Measurements from ENCODE around the gene EEF1B2.
"Not testable (repeated sequence)": the region's sequence is repeated elsewhere in the genome, so short reads cannot be mapped to it uniquely, and the experiment has no call there.

Gene EEF1B2

GRCh38 chr2:206145665-206146064 is 14.0 kb upstream of the EEF1B2 start:
- H3K9me3 ChIP-seq (ENCODE audit: control insufficient read depth, low read length), result no peaks in the 10 kb centered on the region
- H3K27ac ChIP-seq (ENCODE audit: insufficient read depth, low read depth, low read length, poor library complexity, severe bottlenecking), result no peak overlapping the region
- WGBS, 2 experiments, result 94 to 97% methylated on average over 5 of the region's 5 CpGs
- no peaks in the 10 kb centered on the region for H3K27me3 ChIP-seq (ENCODE audit: control insufficient read depth, insufficient read depth, low read length, poor library complexity, severe bottlenecking)
- H3K4me1 ChIP-seq (ENCODE audit: control insufficient read depth, insufficient read depth, low read length), result no peaks in the 10 kb centered on the region
- H3K4me3 ChIP-seq (ENCODE audit: insufficient read depth, low read depth, low read length), result no peak overlapping the region
- H3K36me3 ChIP-seq (ENCODE audit: control insufficient read depth, insufficient read depth, low read length), result peaks cover 48% of the 10 kb centered on the region

DNA sequence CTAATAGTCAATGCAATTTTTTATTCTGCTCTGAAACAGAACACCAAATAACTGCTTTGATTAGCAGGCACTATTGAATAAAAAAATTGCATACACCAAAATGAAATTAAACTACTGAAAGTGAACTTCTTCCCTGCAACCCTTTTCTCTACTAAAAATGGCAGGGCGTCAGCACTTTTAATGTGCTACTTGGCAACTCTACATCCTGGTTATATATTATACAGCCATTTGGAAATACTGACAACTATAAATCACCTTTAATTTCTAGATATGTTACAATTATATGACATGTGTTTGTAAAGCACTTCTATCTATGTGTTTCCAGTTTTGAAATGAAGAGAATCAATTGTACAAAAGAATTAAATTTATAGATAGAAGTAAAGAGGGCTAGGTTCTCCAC is 10.4 kb upstream of the EEF1B2 start:
- Histone ChIP-seq H3K9me3 (ENCODE audit: control insufficient read depth, low read length) (no peaks in the 10 kb centered on the region), H3K36me3 (ENCODE audit: control insufficient read depth, insufficient read depth, low read length) (peaks cover 24% of the 10 kb centered on the region), H3K4me1 (ENCODE audit: control insufficient read depth, insufficient read depth, low read length) (no peaks in the 10 kb centered on the region), H3K4me3 (ENCODE audit: insufficient read depth, low read depth, low read length) (no peak overlapping the region), H3K27ac (ENCODE audit: insufficient read depth, low read depth, low read length, poor library complexity, severe bottlenecking) (no peak overlapping the region), H3K27me3 (ENCODE audit: control insufficient read depth, insufficient read depth, low read length, poor library complexity, severe bottlenecking) (no peaks in the 10 kb centered on the region)
- WGBS, 2 experiments, result 90 to 95% methylated on average over 1 of the region's 1 CpG

GRCh38 chr2:206150168-206150567 is 9.5 kb upstream of the EEF1B2 start:
- H3K4me3 ChIP-seq (ENCODE audit: insufficient read depth, low read depth, low read length), result no peak overlapping the region
- H3K4me1 ChIP-seq (ENCODE audit: control insufficient read depth, insufficient read depth, low read length), result no peaks in the 10 kb centered on the region
- H3K27me3 ChIP-seq (ENCODE audit: control insufficient read depth, insufficient read depth, low read length, poor library complexity, severe bottlenecking), result no peaks in the 10 kb centered on the region
- H3K27ac ChIP-seq (ENCODE audit: insufficient read depth, low read depth, low read length, poor library complexity, severe bottlenecking), result no peak overlapping the region
- 97 to 98% methylated on average over 1 of the region's 1 CpG for WGBS, 2 experiments
- no peaks in the 10 kb centered on the region for H3K9me3 ChIP-seq (ENCODE audit: control insufficient read depth, low read length)
- H3K36me3 ChIP-seq (ENCODE audit: control insufficient read depth, insufficient read depth, low read length), result peaks cover 22% of the 10 kb centered on the region

DNA sequence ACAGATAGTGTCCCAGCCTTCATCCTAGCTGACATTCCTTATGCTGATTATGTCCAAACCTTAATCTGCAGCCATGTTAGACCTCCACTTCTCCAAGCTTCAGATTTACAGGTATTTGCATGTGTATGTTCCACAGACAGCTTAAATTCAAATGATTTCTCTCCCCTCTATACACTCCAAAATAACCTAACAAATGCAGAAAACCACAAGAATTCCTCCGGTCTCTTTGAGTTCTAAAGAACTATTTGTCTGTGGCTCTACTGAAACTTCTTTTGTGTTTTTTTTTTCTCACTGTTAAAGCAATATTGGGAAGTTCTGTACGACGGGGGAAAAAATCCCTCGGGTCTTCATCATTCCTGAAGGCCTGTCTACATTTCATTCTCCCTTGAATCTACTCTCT is 9.1 kb upstream of the EEF1B2 start:
- no peak overlapping the region for H3K4me3 ChIP-seq (ENCODE audit: insufficient read depth, low read depth, low read length)
- H3K4me1 ChIP-seq (ENCODE audit: control insufficient read depth, insufficient read depth, low read length), result no peaks in the 10 kb centered on the region
- H3K27me3 ChIP-seq (ENCODE audit: control insufficient read depth, insufficient read depth, low read length, poor library complexity, severe bottlenecking), result no peaks in the 10 kb centered on the region
- no peaks in the 10 kb centered on the region for H3K9me3 ChIP-seq (ENCODE audit: control insufficient read depth, low read length)
- peaks cover 19% of the 10 kb centered on the region for H3K36me3 ChIP-seq (ENCODE audit: control insufficient read depth, insufficient read depth, low read length)
- no peak overlapping the region for H3K27ac ChIP-seq (ENCODE audit: insufficient read depth, low read depth, low read length, poor library complexity, severe bottlenecking)
- 94% methylated on average over 4 of the region's 4 CpGs for WGBS, 2 experiments

DNA sequence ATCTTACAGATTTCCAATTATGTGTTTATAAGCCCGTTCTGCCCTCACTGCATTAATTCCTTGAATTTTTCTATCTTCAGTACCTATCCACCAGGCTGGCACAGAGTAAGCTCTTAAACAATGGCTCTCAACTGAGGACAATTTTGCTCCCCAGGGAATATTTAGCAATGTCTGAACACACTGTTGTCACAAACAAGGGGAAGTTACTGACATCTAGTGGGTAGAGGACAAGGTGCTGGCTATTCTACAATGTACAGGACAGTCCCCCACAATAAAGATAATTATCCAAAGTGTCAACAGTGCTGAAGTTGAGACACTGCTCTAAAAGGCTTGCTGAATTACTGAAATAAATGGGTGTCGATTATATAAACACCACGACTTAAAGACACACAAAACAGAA is 5.5 kb upstream of the EEF1B2 start:
- Histone ChIP-seq H3K4me3 (ENCODE audit: insufficient read depth, low read depth, low read length) (no peak overlapping the region), H3K4me1 (ENCODE audit: control insufficient read depth, insufficient read depth, low read length) (no peaks in the 10 kb centered on the region), H3K9me3 (ENCODE audit: control insufficient read depth, low read length) (no peaks in the 10 kb centered on the region), H3K36me3 (ENCODE audit: control insufficient read depth, insufficient read depth, low read length) (peaks cover 3% of the 10 kb centered on the region), H3K27me3 (ENCODE audit: control insufficient read depth, insufficient read depth, low read length, poor library complexity, severe bottlenecking) (no peaks in the 10 kb centered on the region), H3K27ac (ENCODE audit: insufficient read depth, low read depth, low read length, poor library complexity, severe bottlenecking) (no peak overlapping the region)
- WGBS, 2 experiments, result 97 to 98% methylated on average over 2 to 3 of the region's 3 CpGs

DNA sequence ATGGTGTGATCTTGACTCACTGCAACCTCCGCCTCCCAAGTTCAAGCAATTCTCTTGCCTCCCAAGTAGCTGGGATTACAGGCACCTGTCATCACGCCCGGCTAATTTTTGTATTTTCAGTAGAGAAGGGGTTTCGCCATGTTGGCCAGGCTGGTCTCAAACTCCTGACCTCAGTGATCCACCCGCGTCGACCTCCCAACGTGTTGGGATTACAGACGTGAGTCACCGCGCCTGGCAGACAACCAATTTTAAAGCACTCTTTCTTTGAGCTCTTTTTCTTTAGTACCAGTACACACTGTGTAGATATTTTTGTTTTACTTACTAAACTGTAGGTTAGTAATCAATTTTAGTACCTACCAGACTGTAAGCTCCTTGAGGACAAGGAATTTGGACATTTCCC is 2.7 kb upstream of the EEF1B2 start:
- peaks cover 13% of the 10 kb centered on the region for H3K36me3 ChIP-seq (ENCODE audit: control insufficient read depth, insufficient read depth, low read length)
- H3K9me3 ChIP-seq (ENCODE audit: control insufficient read depth, low read length); H3K27me3 ChIP-seq (ENCODE audit: control insufficient read depth, insufficient read depth, low read length, poor library complexity, severe bottlenecking); H3K4me1 ChIP-seq (ENCODE audit: control insufficient read depth, insufficient read depth, low read length); H3K27ac ChIP-seq (ENCODE audit: insufficient read depth, low read depth, low read length, poor library complexity, severe bottlenecking); H3K4me3 ChIP-seq (ENCODE audit: insufficient read depth, low read depth, low read length): not testable (repeated sequence)
- 88 to 95% methylated on average over 11 of the region's 11 CpGs for WGBS, 2 experiments

DNA sequence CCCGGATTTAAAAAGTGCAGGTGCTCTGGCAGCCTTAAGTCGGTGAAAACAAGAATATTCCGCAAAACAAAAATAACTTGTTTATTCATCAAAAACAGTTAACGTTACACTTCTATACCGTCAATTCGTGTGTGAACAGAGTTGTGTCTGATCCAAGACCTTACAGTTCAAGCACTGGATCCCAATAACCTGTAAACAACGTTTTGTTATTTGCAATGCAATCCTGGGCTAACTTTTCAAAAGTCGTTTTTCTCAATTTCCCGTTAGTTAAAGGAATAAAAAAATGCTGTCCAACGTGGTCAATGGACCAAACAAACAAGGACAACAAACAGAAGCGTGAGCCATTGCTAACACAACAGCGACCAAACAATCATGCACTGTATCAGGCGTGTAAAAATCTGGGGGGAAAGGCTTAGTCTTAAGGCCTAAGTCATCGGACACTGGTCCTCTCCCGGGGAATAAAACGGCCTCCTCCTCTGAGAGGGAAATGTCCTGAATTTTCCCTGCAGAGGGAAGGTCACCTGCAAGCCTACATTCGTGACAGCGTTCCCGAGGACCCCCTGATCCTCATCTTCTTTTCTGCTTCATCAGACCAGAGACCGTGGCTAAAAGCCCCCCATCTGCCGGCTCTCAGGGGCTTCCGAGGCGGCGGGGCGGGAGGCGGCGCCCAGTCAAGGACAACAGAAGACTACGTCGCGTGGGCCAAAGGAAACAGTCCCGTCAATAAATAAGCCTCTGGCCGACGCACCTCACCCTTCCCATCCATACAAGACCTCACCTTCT is 941 bp upstream of the EEF1B2 start:
- WGBS, 2 experiments, result 1% methylated on average over 33 of the region's 33 CpGs
- no peaks in the 10 kb centered on the region for H3K27me3 ChIP-seq (ENCODE audit: control insufficient read depth, insufficient read depth, low read length, poor library complexity, severe bottlenecking)
- H3K36me3 ChIP-seq (ENCODE audit: control insufficient read depth, insufficient read depth, low read length), result peaks cover 28% of the 10 kb centered on the region
- peak overlapping the region; percentile 64 for H3K27ac ChIP-seq (ENCODE audit: insufficient read depth, low read depth, low read length, poor library complexity, severe bottlenecking)
- no peaks in the 10 kb centered on the region for H3K9me3 ChIP-seq (ENCODE audit: control insufficient read depth, low read length)
- no peaks in the 10 kb centered on the region for H3K4me1 ChIP-seq (ENCODE audit: control insufficient read depth, insufficient read depth, low read length)
- peak overlapping the region; percentile 85 for H3K4me3 ChIP-seq (ENCODE audit: insufficient read depth, low read depth, low read length)

- Histone ChIP-seq H3K4me1 (ENCODE audit: control insufficient read depth, insufficient read depth, low read length) (no peaks in the 10 kb centered on the region), H3K9me3 (ENCODE audit: control insufficient read depth, low read length) (no peaks in the 10 kb centered on the region), H3K27ac (ENCODE audit: insufficient read depth, low read depth, low read length, poor library complexity, severe bottlenecking) (peak overlapping the region; percentile 73), H3K36me3 (ENCODE audit: control insufficient read depth, insufficient read depth, low read length) (peaks cover 28% of the 10 kb centered on the region), H3K4me3 (ENCODE audit: insufficient read depth, low read depth, low read length) (peak overlapping the region; percentile 85), H3K27me3 (ENCODE audit: control insufficient read depth, insufficient read depth, low read length, poor library complexity, severe bottlenecking) (no peaks in the 10 kb centered on the region)
- WGBS, 2 experiments, result 6 to 8% methylated on average over 30 of the region's 30 CpGs
Measured at GRCh38 chr2:206160125-206160806, 571 bp downstream of the EEF1B2 start.

DNA sequence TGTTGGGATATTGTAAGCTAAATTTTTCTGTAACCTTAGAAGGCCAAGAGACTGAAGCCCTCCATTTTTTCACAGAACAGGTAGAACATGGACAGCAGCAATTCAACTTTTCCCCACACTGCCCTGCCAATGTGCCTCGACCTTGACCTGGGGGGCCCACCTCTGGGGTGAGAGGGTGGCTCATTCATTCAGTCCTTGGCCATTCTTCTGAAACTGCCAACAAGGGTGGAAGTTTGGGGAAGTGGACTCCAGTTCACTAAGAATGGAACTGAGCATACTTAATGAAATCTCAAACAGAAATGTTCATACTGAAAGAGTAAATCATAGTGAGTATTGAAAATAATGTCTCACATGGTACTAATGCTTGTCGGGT is 1.1 kb downstream of the EEF1B2 start:
- WGBS, 2 experiments, result 57 to 69% methylated on average over 2 of the region's 2 CpGs
- Histone ChIP-seq H3K27me3 (ENCODE audit: control insufficient read depth, insufficient read depth, low read length, poor library complexity, severe bottlenecking) (no peaks in the 10 kb centered on the region), H3K36me3 (ENCODE audit: control insufficient read depth, insufficient read depth, low read length) (peaks cover 28% of the 10 kb centered on the region), H3K4me1 (ENCODE audit: control insufficient read depth, insufficient read depth, low read length) (no peaks in the 10 kb centered on the region), H3K27ac (ENCODE audit: insufficient read depth, low read depth, low read length, poor library complexity, severe bottlenecking) (no peak overlapping the region), H3K4me3 (ENCODE audit: insufficient read depth, low read depth, low read length) (peak overlapping the region; percentile 85), H3K9me3 (ENCODE audit: control insufficient read depth, low read length) (no peaks in the 10 kb centered on the region)

- H3K9me3 ChIP-seq (ENCODE audit: control insufficient read depth, low read length); H3K4me1 ChIP-seq (ENCODE audit: control insufficient read depth, insufficient read depth, low read length); H3K27ac ChIP-seq (ENCODE audit: insufficient read depth, low read depth, low read length, poor library complexity, severe bottlenecking); H3K27me3 ChIP-seq (ENCODE audit: control insufficient read depth, insufficient read depth, low read length, poor library complexity, severe bottlenecking); H3K4me3 ChIP-seq (ENCODE audit: insufficient read depth, low read depth, low read length): not testable (repeated sequence)
- H3K36me3 ChIP-seq (ENCODE audit: control insufficient read depth, insufficient read depth, low read length), result peaks cover 24% of the 10 kb centered on the region
- 90 to 96% methylated on average over 3 to 4 of the region's 4 CpGs for WGBS, 2 experiments
Measured at GRCh38 chr2:206162401-206162800, 2.7 kb downstream of the EEF1B2 start.
